Fibroblast of lung (primary cell): ENCODE results near the gene MYO1E. TPM values are rescaled to one million over a fixed set of nuclear protein-coding genes. Genes with fewer than 3 reads are reported as not detected.

Experiments used
- DNase-seq, 2 donors: peaks; one replicate each; pipeline versions ENCODE4 v3.0.0 to v3.0.0-alpha.2; 2010; ENCODE audit warnings: low read depth in 2 of 2
- H2AFZ ChIP-seq: 2 replicates; pipeline ENCODE4 v1.5.1; 2012; ENCODE audit warnings: low read length, control low read depth, inconsistent platforms
- H3K27ac ChIP-seq: 2 replicates; pipeline ENCODE4 v1.5.1; 2011; ENCODE audit warnings: low read length, control low read depth; ENCODE audit not compliant: insufficient read depth
- H3K27me3 ChIP-seq: 2 replicates; pipeline ENCODE4 v1.5.1; 2011; ENCODE audit warnings: mild to moderate bottlenecking, low read length; ENCODE audit not compliant: control insufficient read depth, insufficient read depth
- H3K36me3 ChIP-seq: 2 replicates; pipeline ENCODE4 v1.5.1; 2011; ENCODE audit warnings: low read length; ENCODE audit not compliant: control insufficient read depth, insufficient read depth
- H3K4me1 ChIP-seq: 2 replicates; pipeline ENCODE4 v1.5.1; 2011; ENCODE audit warnings: low read length; ENCODE audit not compliant: control insufficient read depth, insufficient read depth; ENCODE audit errors: extremely low read depth
- H3K4me2 ChIP-seq: 2 replicates; pipeline ENCODE4 v1.5.1; 2011; ENCODE audit warnings: low read length, control low read depth; ENCODE audit not compliant: insufficient read depth; ENCODE audit errors: extremely low read depth
- H3K4me3 ChIP-seq, 4 experiments: fragments of 200-600 bp in 1 of 4; sonication (generic) in 1 of 4; replicated peaks in 1 of 4; 2 replicates each; pipeline ENCODE4 v1.5.1; 2011 to 2016; ENCODE audit warnings: low read length in 4 of 4, low read depth in 3 of 4, mild to moderate bottlenecking in 3 of 4, control low read depth in 2 of 4, inconsistent platforms in 1 of 4, mixed read lengths in 1 of 4; ENCODE audit not compliant: insufficient read depth in 1 of 4; ENCODE audit errors: control extremely low read depth in 1 of 4
- H3K79me2 ChIP-seq: 2 replicates; pipeline ENCODE4 v1.5.1; 2012; ENCODE audit warnings: mild to moderate bottlenecking, low read length, inconsistent platforms; ENCODE audit not compliant: control insufficient read depth, insufficient read depth
- H3K9ac ChIP-seq: 2 replicates; pipeline ENCODE4 v1.5.1; 2011; ENCODE audit warnings: mild to moderate bottlenecking, low read length, control low read depth; ENCODE audit not compliant: insufficient read depth
- H3K9me3 ChIP-seq: 2 replicates; pipeline ENCODE4 v1.5.1; 2012; ENCODE audit warnings: low read depth, low read length; ENCODE audit not compliant: control insufficient read depth, insufficient read depth
- H4K20me1 ChIP-seq: 2 replicates; pipeline ENCODE4 v1.5.1; 2011; ENCODE audit warnings: low read length; ENCODE audit not compliant: control insufficient read depth, insufficient read depth; ENCODE audit errors: extremely low read depth
- EZH2 ChIP-seq: IDR thresholded peaks from 2 replicates; pipeline ENCODE4 v1.5.1; 2012; ENCODE audit warnings: low read length, control low read depth, mild to moderate bottlenecking; ENCODE audit errors: missing control alignments
- polyA plus RNA-seq, 2 donors: library from polyadenylated mRNA; depleted of rRNA in 1 of 2; stranded (reverse) in 1 of 2; unstranded in 1 of 2; fragments of >200 nt; gene quantifications; 2 replicates each; pipeline ENCODE4 v1.2.1, GENCODE V29; 2011 to 2012; ENCODE audit warnings: missing spikeins in 1 of 2
- total RNA-seq: library from RNA; depleted of rRNA; stranded (reverse); fragments of >200 nt; gene quantifications from 2 replicates; pipeline ENCODE4 v1.2.1, GENCODE V29; 2014
- TF ChIP-seq, protein P1 (sequence below), 2 donors: IDR thresholded peaks in 1 of 2; conservative IDR thresholded peaks in 1 of 2; 1 replicate in 1 of 2; 2 replicates in 1 of 2; pipeline ENCODE4 v1.5.1; 2011 to 2012; ENCODE audit warnings: low read length in 2 of 2, control low read depth in 1 of 2, inconsistent platforms in 1 of 2, low read depth in 1 of 2, mild to moderate bottlenecking in 1 of 2

The MYO1E gene
- total and polyA plus RNA-seq, 2 donors (not counting 1 experiment from before 2014, with no cell fraction given): 27.6 to 84.0 TPM

DNA sequence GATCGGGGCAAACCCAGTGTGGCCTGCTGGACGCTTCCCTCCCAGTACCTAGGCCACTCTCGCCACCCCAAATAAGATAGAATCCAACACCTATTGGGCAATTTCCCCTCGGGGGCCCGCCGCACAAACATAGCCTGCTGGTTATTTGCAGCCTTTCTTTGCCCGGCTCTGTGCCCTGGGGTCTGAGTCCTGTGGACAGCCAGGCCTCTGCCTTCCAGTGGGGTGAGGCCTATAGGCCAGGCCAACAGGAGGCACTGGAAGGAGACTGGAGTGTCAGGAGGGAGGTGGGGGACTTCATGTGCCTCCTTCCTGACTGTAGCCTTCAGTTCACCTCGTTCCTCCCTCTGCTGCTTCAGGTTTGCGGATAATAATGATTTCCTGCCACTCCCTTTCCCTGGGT is 213.5 kb downstream of the MYO1E start:
- H3K9ac ChIP-seq: no peak overlapping the region
- no peaks in the 10 kb centered on the region for H3K9me3 ChIP-seq
- H3K27me3 ChIP-seq: no peaks in the 10 kb centered on the region
- no peaks in the 10 kb centered on the region for H3K4me1 ChIP-seq
- no peak overlapping the region for H3K4me3 ChIP-seq
- no peak overlapping the region for H3K4me2 ChIP-seq
- TF ChIP-seq EZH2: no peak
- TF ChIP-seq, protein P1, sequence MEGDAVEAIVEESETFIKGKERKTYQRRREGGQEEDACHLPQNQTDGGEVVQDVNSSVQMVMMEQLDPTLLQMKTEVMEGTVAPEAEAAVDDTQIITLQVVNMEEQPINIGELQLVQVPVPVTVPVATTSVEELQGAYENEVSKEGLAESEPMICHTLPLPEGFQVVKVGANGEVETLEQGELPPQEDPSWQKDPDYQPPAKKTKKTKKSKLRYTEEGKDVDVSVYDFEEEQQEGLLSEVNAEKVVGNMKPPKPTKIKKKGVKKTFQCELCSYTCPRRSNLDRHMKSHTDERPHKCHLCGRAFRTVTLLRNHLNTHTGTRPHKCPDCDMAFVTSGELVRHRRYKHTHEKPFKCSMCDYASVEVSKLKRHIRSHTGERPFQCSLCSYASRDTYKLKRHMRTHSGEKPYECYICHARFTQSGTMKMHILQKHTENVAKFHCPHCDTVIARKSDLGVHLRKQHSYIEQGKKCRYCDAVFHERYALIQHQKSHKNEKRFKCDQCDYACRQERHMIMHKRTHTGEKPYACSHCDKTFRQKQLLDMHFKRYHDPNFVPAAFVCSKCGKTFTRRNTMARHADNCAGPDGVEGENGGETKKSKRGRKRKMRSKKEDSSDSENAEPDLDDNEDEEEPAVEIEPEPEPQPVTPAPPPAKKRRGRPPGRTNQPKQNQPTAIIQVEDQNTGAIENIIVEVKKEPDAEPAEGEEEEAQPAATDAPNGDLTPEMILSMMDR (conservative IDR thresholded peaks at IDR 0.05 in 1 of 2, IDR thresholded peaks at IDR 0.05 in 1 of 2; ENCODE audit: low read depth in 1 of 2, low read length in 2 of 2): no peak
- DNase-seq: no peak
- H3K27ac ChIP-seq: no peak overlapping the region
- H3K36me3 ChIP-seq: peaks cover 18% of the 10 kb centered on the region
- no peak overlapping the region for H2AFZ ChIP-seq
- H3K79me2 ChIP-seq: no peaks in the 10 kb centered on the region
- H4K20me1 ChIP-seq: no peaks in the 10 kb centered on the region

DNA sequence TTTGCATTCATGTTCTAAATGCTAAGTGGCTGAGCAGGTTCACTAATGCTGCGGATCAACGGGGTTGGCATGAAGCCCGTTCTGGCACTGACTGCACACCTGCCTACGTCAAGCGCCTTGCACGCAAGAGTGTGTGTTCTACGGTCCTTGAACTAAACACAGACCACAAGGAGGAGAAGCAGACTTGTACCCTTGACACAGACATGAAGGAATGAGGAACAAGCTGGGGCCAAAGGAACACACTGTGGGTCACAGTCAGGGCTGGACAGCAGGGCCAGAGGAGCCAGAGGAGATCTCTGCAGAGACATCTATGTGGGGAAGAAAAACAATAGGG is 214.0 kb downstream of the MYO1E start:
- H3K4me3 ChIP-seq: no peak overlapping the region
- no peaks in the 10 kb centered on the region for H4K20me1 ChIP-seq
- TF ChIP-seq, protein P1 (conservative IDR thresholded peaks at IDR 0.05 in 1 of 2, IDR thresholded peaks at IDR 0.05 in 1 of 2; ENCODE audit: low read depth in 1 of 2, low read length in 2 of 2): no peak
- no peak for TF ChIP-seq EZH2
- H3K4me1 ChIP-seq: no peaks in the 10 kb centered on the region
- no peak overlapping the region for H3K9ac ChIP-seq
- H3K79me2 ChIP-seq: no peaks in the 10 kb centered on the region
- H3K4me2 ChIP-seq: no peak overlapping the region
- H2AFZ ChIP-seq: no peak overlapping the region
- no peak for DNase-seq
- peaks cover 18% of the 10 kb centered on the region for H3K36me3 ChIP-seq
- no peak overlapping the region for H3K27ac ChIP-seq
- no peaks in the 10 kb centered on the region for H3K9me3 ChIP-seq
- H3K27me3 ChIP-seq: no peaks in the 10 kb centered on the region

GRCh38 chr15:59157840-59158700 is 214.6 kb downstream of the MYO1E start:
- no peak for TF ChIP-seq EZH2
- TF ChIP-seq, protein P1 (conservative IDR thresholded peaks at IDR 0.05 in 1 of 2, IDR thresholded peaks at IDR 0.05 in 1 of 2; ENCODE audit: low read depth in 1 of 2, low read length in 2 of 2): no peak
- no peak overlapping the region for H3K27ac ChIP-seq

More at GRCh38 chr15:59157840-59158700, 214.6 kb downstream of the MYO1E start:
- Histone ChIP-seq H3K4me2 (no peak overlapping the region), H3K9me3 (no peaks in the 10 kb centered on the region), H2AFZ (no peak overlapping the region), H3K4me1 (no peaks in the 10 kb centered on the region), H4K20me1 (no peaks in the 10 kb centered on the region), H3K9ac (no peak overlapping the region), H3K36me3 (peaks cover 18% of the 10 kb centered on the region), H3K79me2 (no peaks in the 10 kb centered on the region), H3K4me3 (no peak overlapping the region), H3K27me3 (no peaks in the 10 kb centered on the region)
- no peak for DNase-seq
